PFSK-1 (cell line): ENCODE results near the gene ETFB.

Experiments
- FOXP2 ChIP-seq: optimal IDR thresholded peaks from 2 replicates; pipeline ENCODE3; 2011; ENCODE audit warnings: borderline replicate concordance, control low read depth, inconsistent platforms; ENCODE audit not compliant: insufficient read depth; ENCODE audit errors: extremely low read length, extremely low read depth
- POLR2AphosphoS5 ChIP-seq: IDR thresholded peaks from 2 replicates; pipeline ENCODE4 v1.6.1; 2012; ENCODE audit warnings: low read depth, mild to moderate bottlenecking, control low read depth, low read length, moderate library complexity
- REST ChIP-seq, 2 experiments: IDR thresholded peaks; 2 replicates each; pipeline versions ENCODE4 v1.6.1 to v1.8.0; 2011 to 2012; ENCODE audit warnings: low read depth in 2 of 2, low read length in 2 of 2, control low read depth in 1 of 2, inconsistent platforms in 1 of 2, mild to moderate bottlenecking in 1 of 2, moderate library complexity in 1 of 2; ENCODE audit not compliant: insufficient read depth in 1 of 2
- SIN3A ChIP-seq: IDR thresholded peaks from 2 replicates; pipeline ENCODE4 v1.6.1; 2012; ENCODE audit warnings: mild to moderate bottlenecking, low read length, moderate library complexity, borderline replicate concordance; ENCODE audit not compliant: insufficient read depth
- TAF1 ChIP-seq: IDR thresholded peaks from 2 replicates; pipeline ENCODE4 v1.6.1; 2012; ENCODE audit warnings: low read length, control low read depth, borderline replicate concordance; ENCODE audit not compliant: insufficient read depth

The ETFB gene

GRCh38 chr19:51352783-51353360 is 13.3 kb downstream of the ETFB start:
- no peak for TF ChIP-seq TAF1
- TF ChIP-seq REST (IDR thresholded peaks at IDR 0.05; ENCODE audit: insufficient read depth in 1 of 2, low read depth in 2 of 2, low read length in 2 of 2) = no peak
- TF ChIP-seq SIN3A = no peak
- no peak for TF ChIP-seq FOXP2
- no peak for TF ChIP-seq POLR2AphosphoS5

GRCh38 chr19:51351266-51351990 is 14.8 kb downstream of the ETFB start:
- no peak for TF ChIP-seq REST (IDR thresholded peaks at IDR 0.05; ENCODE audit: insufficient read depth in 1 of 2, low read depth in 2 of 2, low read length in 2 of 2)
- TF ChIP-seq POLR2AphosphoS5 = no peak
- TF ChIP-seq FOXP2 = no peak
- no peak for TF ChIP-seq TAF1
- TF ChIP-seq SIN3A = no peak

GRCh38 chr19:51347209-51347928 is 18.8 kb downstream of the ETFB start:
- TF ChIP-seq FOXP2 = no peak
- TF ChIP-seq REST (IDR thresholded peaks at IDR 0.05; ENCODE audit: insufficient read depth in 1 of 2, low read depth in 2 of 2, low read length in 2 of 2) = no peak
- no peak for TF ChIP-seq SIN3A
- TF ChIP-seq TAF1 = no peak
- no peak for TF ChIP-seq POLR2AphosphoS5

- no peak for TF ChIP-seq FOXP2
- TF ChIP-seq POLR2AphosphoS5 = no peak
- no peak for TF ChIP-seq SIN3A
- TF ChIP-seq REST (IDR thresholded peaks at IDR 0.05; ENCODE audit: insufficient read depth in 1 of 2, low read depth in 2 of 2, low read length in 2 of 2) = no peak
- no peak for TF ChIP-seq TAF1
These were observed 19.4 kb downstream of the ETFB start for GRCh38 chr19:51346742-51347141.
